Panc1 (cell line): Measurements from ENCODE around the gene USP16. TPM values are rescaled to one million over a fixed set of nuclear protein-coding genes. Genes with fewer than 3 reads are reported as not detected.

Source experiments
- ATAC-seq: fragments of 200-7000 bp; cut with Tn5 transposase; 2 replicates; pipeline ENCODE4 v1.9.1; 2020; ENCODE audit warnings: mild to moderate bottlenecking, moderate library complexity
- BruUV-seq: library from RNA; stranded (reverse); fragments of 400-500 nt; replicated peaks from 2 replicates; lab custom pipeline; 2021; lab: Mats Ljungman, UMichigan
- CTCF ChIA-PET: fragments of 300-600 bp; sonication (Branson Sonifier 250); formaldehyde crosslinking; loops from one replicate; lab custom pipeline; 2022; ENCODE audit warnings: antibody characterized with exemption; lab: Charles Lee
- POLR2A ChIA-PET: fragments of 300-600 bp; sonication (Branson Sonifier 250); formaldehyde crosslinking; loops from one replicate; lab custom pipeline; 2022; ENCODE audit warnings: antibody characterized with exemption; lab: Charles Lee
- DNase-seq: peaks from one replicate; pipeline ENCODE4 v3.0.0-alpha.2; 2010; ENCODE audit warnings: low read depth, low spot score
- H3K27ac ChIP-seq: 2 replicates; pipeline ENCODE4 v1.5.1; 2011; ENCODE audit warnings: mild to moderate bottlenecking, low read length, inconsistent platforms
- H3K27me3 ChIP-seq: fragments of 200-500 bp; sonication (Bioruptor generic); 2 replicates; pipeline ENCODE4 v1.6.0; 2014; ENCODE audit warnings: low read length, inconsistent platforms; ENCODE audit not compliant: control insufficient read depth, insufficient read depth
- H3K36me3 ChIP-seq: fragments of 200-500 bp; sonication (Bioruptor generic); 2 replicates; pipeline ENCODE4 v1.5.1; 2014; ENCODE audit warnings: inconsistent platforms, mild to moderate bottlenecking, low read length, moderate library complexity; ENCODE audit not compliant: control insufficient read depth, insufficient read depth
- H3K4me1 ChIP-seq: 2 replicates; pipeline ENCODE4 v1.5.1; 2011; ENCODE audit warnings: inconsistent platforms, mild to moderate bottlenecking, low read length, moderate library complexity; ENCODE audit not compliant: control insufficient read depth, insufficient read depth
- H3K4me3 ChIP-seq, 2 experiments: 2 replicates each; pipeline ENCODE4 v1.5.1; 2011 to 2012; ENCODE audit warnings: low read depth in 2 of 2, low read length in 2 of 2, mild to moderate bottlenecking in 2 of 2, inconsistent platforms in 1 of 2, moderate library complexity in 1 of 2
- H3K9me3 ChIP-seq: fragments of 200-500 bp; sonication (Bioruptor generic); 2 replicates; pipeline ENCODE4 v1.5.1; 2014; ENCODE audit warnings: low read depth, mild to moderate bottlenecking, inconsistent platforms, low read length, moderate library complexity; ENCODE audit not compliant: control insufficient read depth, insufficient read depth
- CTCF ChIP-seq: fragments of 450-650 bp; IDR thresholded peaks from 2 replicates; pipeline ENCODE4 v1.5.1; 2017; ENCODE audit warnings: mild to moderate bottlenecking
- POLR2AphosphoS5 ChIP-seq: IDR thresholded peaks from 2 replicates; pipeline ENCODE4 v1.6.1; 2012; ENCODE audit warnings: mild to moderate bottlenecking, low read depth, low read length, moderate library complexity
- REST ChIP-seq, 2 experiments: IDR thresholded peaks; 2 replicates each; pipeline ENCODE4 v1.6.1; 2011 to 2012; ENCODE audit warnings: low read depth in 2 of 2, control low read depth in 1 of 2, low read length in 1 of 2, mild to moderate bottlenecking in 1 of 2, moderate library complexity in 1 of 2; ENCODE audit not compliant: insufficient read depth in 1 of 2
- SIN3A ChIP-seq: IDR thresholded peaks from 2 replicates; pipeline ENCODE4 v1.6.1; 2012; ENCODE audit warnings: low read depth, mild to moderate bottlenecking, low read length, moderate library complexity, borderline replicate concordance; ENCODE audit not compliant: insufficient read depth
- TCF7L2 ChIP-seq: IDR thresholded peaks from 2 replicates; pipeline ENCODE4 v1.6.1; 2011; ENCODE audit warnings: mild to moderate bottlenecking, low read depth, low read length, inconsistent platforms
- in situ Hi-C: cut with HindIII; loops from 2 replicates; pipeline ENCODE4 v1.10.0; 2016; ENCODE audit warnings: low sequenced_read_pairs, low pct_unique_long_range_greater_than_20kb
- intact Hi-C: fragments of 100-400 bp; cut with micrococcal nuclease; formaldehyde crosslinking; loops from one replicate; pipeline ENCODE4 v1.10.0; 2022; ENCODE audit not compliant: unreplicated experiment
- total RNA-seq: library from RNA; stranded (reverse); gene quantifications from one replicate; pipeline ENCODE4 v1.2.1, GENCODE V29; 2021; ENCODE audit not compliant: unreplicated experiment

Gene USP16
- total RNA-seq, 1 experiment from 2014 or later: 26.6 TPM

- no TSS peak for BruUV-seq
- CTCF ChIA-PET: no interaction called here
Observed at GRCh38 chr21:29056005-29056404, 31.5 kb downstream of the USP16 start.

GRCh38 chr21:29056538-29057050, 32.1 kb downstream of the USP16 start:
- Histone ChIP-seq H3K27me3 (no peaks in the 10 kb centered on the region), H3K4me3 (no peak overlapping the region), H3K36me3 (peaks cover 39% of the 10 kb centered on the region), H3K27ac (no peak overlapping the region), H3K4me1 (no peaks in the 10 kb centered on the region), H3K9me3 (no peaks in the 10 kb centered on the region)
- POLR2A ChIA-PET: no interaction called here
- TF ChIP-seq TCF7L2 (no peak), SIN3A (no peak), CTCF (no peak), POLR2AphosphoS5 (no peak), REST (IDR thresholded peaks at IDR 0.05; ENCODE audit: insufficient read depth in 1 of 2, low read depth in 2 of 2, low read length in 1 of 2) (no peak)
- ATAC-seq (no peak), DNase-seq (no peak)
- intact Hi-C loops: no loop called here
- TSS peak; percentile 35 for BruUV-seq
- CTCF ChIA-PET: no interaction called here
- in situ Hi-C loops: no loop called here

More at GRCh38 chr21:29056005-29056404, 31.5 kb downstream of the USP16 start:
- intact Hi-C loops (no loop called here), in situ Hi-C loops (no loop called here)
- DNase-seq (no peak), ATAC-seq (no peak)
- no peak overlapping the region for H3K4me3 ChIP-seq
- H3K27ac ChIP-seq: no peak overlapping the region
- H3K27me3 ChIP-seq: no peaks in the 10 kb centered on the region
- no peaks in the 10 kb centered on the region for H3K9me3 ChIP-seq
- no peak for TF ChIP-seq SIN3A
- no peak for TF ChIP-seq CTCF
- no peak for TF ChIP-seq TCF7L2
- no peak for TF ChIP-seq POLR2AphosphoS5
- TF ChIP-seq REST (IDR thresholded peaks at IDR 0.05; ENCODE audit: insufficient read depth in 1 of 2, low read depth in 2 of 2, low read length in 1 of 2): no peak
- H3K36me3 ChIP-seq: peaks cover 33% of the 10 kb centered on the region
- POLR2A ChIA-PET: no interaction called here
- no peaks in the 10 kb centered on the region for H3K4me1 ChIP-seq
